Progenitor cell of endocrine pancreas (in vitro differentiated cells): ENCODE measurements around the gene DAP. TPM values are rescaled to one million over a fixed set of nuclear protein-coding genes. Genes with fewer than 3 reads are reported as not detected.

Experiments used
- DNase-seq: peaks from one replicate; pipeline ENCODE4 v3.0.0; 2021; ENCODE audit warnings: low spot score; ENCODE audit not compliant: unreplicated experiment
- H3K27ac Mint-ChIP-seq: 2 replicates; pipeline ENCODE4 v1.8.0; 2021; ENCODE audit warnings: mild to moderate bottlenecking, moderate library complexity, mixed read lengths
- H3K27me3 Mint-ChIP-seq: 2 replicates; pipeline ENCODE4 v1.8.0; 2021; ENCODE audit warnings: mixed read lengths
- H3K36me3 Mint-ChIP-seq: 2 replicates; pipeline ENCODE4 v1.8.0; 2022; ENCODE audit warnings: mixed read lengths; ENCODE audit not compliant: insufficient read depth
- H3K4me1 Mint-ChIP-seq: 2 replicates; pipeline ENCODE4 v1.8.0; 2021; ENCODE audit warnings: low read depth, mixed read lengths
- H3K4me3 Mint-ChIP-seq: 2 replicates; pipeline ENCODE4 v1.8.0; 2021; ENCODE audit warnings: low read depth, mild to moderate bottlenecking, moderate library complexity, mixed read lengths
- H3K9me3 Mint-ChIP-seq: 2 replicates; pipeline ENCODE4 v1.8.0; 2021; ENCODE audit warnings: low read depth, mixed read lengths
- CTCF ChIP-seq: fragments of 200-600 bp; sonication (generic); IDR thresholded peaks from one replicate; pipeline ENCODE4 v1.5.0; 2021; ENCODE audit warnings: antibody characterized with exemption, mild to moderate bottlenecking; ENCODE audit not compliant: unreplicated experiment
- total RNA-seq: library from RNA; stranded (reverse); gene quantifications from 2 replicates; pipeline ENCODE4 v1.2.1, GENCODE V29; 2021

Gene DAP
- total RNA-seq, 1 donor from 2014 or later: 91.1 TPM

- H3K27me3 Mint-ChIP-seq: no peaks in the 10 kb centered on the region
- no peaks in the 10 kb centered on the region for H3K9me3 Mint-ChIP-seq
- H3K36me3 Mint-ChIP-seq: peaks cover 18% of the 10 kb centered on the region
- no peak overlapping the region for H3K27ac Mint-ChIP-seq
- no peak for TF ChIP-seq CTCF
- no peak overlapping the region for H3K4me3 Mint-ChIP-seq
- peaks cover 3% of the 10 kb centered on the region for H3K4me1 Mint-ChIP-seq
- DNase-seq: no peak
These were observed 51.6 kb downstream of the DAP start for GRCh38 chr5:10709409-10709808.

- no peak for TF ChIP-seq CTCF
- Mint-ChIP-seq H3K4me1 (peaks cover 3% of the 10 kb centered on the region), H3K4me3 (no peak overlapping the region), H3K9me3 (no peaks in the 10 kb centered on the region), H3K27me3 (no peaks in the 10 kb centered on the region), H3K27ac (no peak overlapping the region), H3K36me3 (peaks cover 14% of the 10 kb centered on the region)
- DNase-seq: no peak
These were observed 52.7 kb downstream of the DAP start for GRCh38 chr5:10708189-10708944.

- Mint-ChIP-seq H3K27ac (no peak overlapping the region), H3K9me3 (no peaks in the 10 kb centered on the region)
- TF ChIP-seq CTCF: no peak
These were observed 53.6 kb downstream of the DAP start for GRCh38 chr5:10707198-10708142.

GRCh38 chr5:10706326-10706725, 54.7 kb downstream of the DAP start:
- no peak for TF ChIP-seq CTCF
- no peak for DNase-seq
- Mint-ChIP-seq H3K27me3 (no peaks in the 10 kb centered on the region), H3K27ac (no peak overlapping the region), H3K36me3 (peaks cover 6% of the 10 kb centered on the region), H3K9me3 (no peaks in the 10 kb centered on the region), H3K4me1 (no peaks in the 10 kb centered on the region), H3K4me3 (no peak overlapping the region)

More at GRCh38 chr5:10707198-10708142, 53.6 kb downstream of the DAP start:
- H3K36me3 Mint-ChIP-seq: peaks cover 10% of the 10 kb centered on the region
- H3K27me3 Mint-ChIP-seq: no peaks in the 10 kb centered on the region
- H3K4me3 Mint-ChIP-seq: no peak overlapping the region
- no peaks in the 10 kb centered on the region for H3K4me1 Mint-ChIP-seq
- DNase-seq: no peak

- no peaks in the 10 kb centered on the region for H3K27me3 Mint-ChIP-seq
- H3K27ac Mint-ChIP-seq: no peak overlapping the region
- no peak overlapping the region for H3K4me3 Mint-ChIP-seq
- H3K36me3 Mint-ChIP-seq: peaks cover 4% of the 10 kb centered on the region
- no peaks in the 10 kb centered on the region for H3K4me1 Mint-ChIP-seq
- DNase-seq: no peak
- H3K9me3 Mint-ChIP-seq: no peaks in the 10 kb centered on the region
- no peak for TF ChIP-seq CTCF
These were observed 55.3 kb downstream of the DAP start for GRCh38 chr5:10705747-10706146.
